RKO (cell line): ENCODE measurements around the gene LCK.

Source experiments
- DNase-seq: peaks from one replicate; pipeline ENCODE4 v3.0.0-alpha.2; 2016; ENCODE audit warnings: low spot score

LCK gene

GRCh38 chr1:32250893-32251716 lies at the start of gene LCK:
LCK (plus strand) TSS chr1:32251265; CDS start chr1:32274330, 23,065 bp downstream.
- DNase-seq, result no peak

GRCh38 chr1:32204943-32205361 lies 46.1 kb upstream of the LCK start:
- DNase-seq, result no peak

GRCh38 chr1:32205401-32206370 lies 45.4 kb upstream of the LCK start, which contains the start of gene IQCC:
IQCC (plus strand) TSS chr1:32205671; CDS start chr1:32205682, 11 bp downstream.
- peak; percentile 88 for DNase-seq

- no peak for DNase-seq
These were observed 42.6 kb upstream of the LCK start for GRCh38 chr1:32208469-32208868.

- DNase-seq, result peak; percentile 38
These were observed 42.2 kb upstream of the LCK start, which contains the start of gene DCDC2B for GRCh38 chr1:32208891-32209328. DCDC2B (plus strand) TSS chr1:32209089; CDS start chr1:32209094, 5 bp downstream.

- DNase-seq, result peak; percentile 70
These were observed 35.2 kb upstream of the LCK start for GRCh38 chr1:32215629-32216480.

- DNase-seq, result no peak
These were observed 34.5 kb upstream of the LCK start for GRCh38 chr1:32216566-32216965.

GRCh38 chr1:32219022-32219421 lies 32.0 kb upstream of the LCK start:
- DNase-seq, result no peak

GRCh38 chr1:32220746-32221580 lies 30.1 kb upstream of the LCK start:
- DNase-seq, result no peak

- DNase-seq, result peak; percentile 34
These were observed 29.5 kb upstream of the LCK start for GRCh38 chr1:32221581-32221979.

GRCh38 chr1:32221980-32222755 lies 28.9 kb upstream of the LCK start, which contains the start of the genes EIF3I and TMEM234:
EIF3I (plus strand) TSS chr1:32222407; CDS start chr1:32222442, 35 bp downstream.
TMEM234 (minus strand) TSS chr1:32222353; CDS start chr1:32222322, 31 bp downstream.
- DNase-seq, result peak; percentile 94

- no peak for DNase-seq
These were observed 27.4 kb upstream of the LCK start for GRCh38 chr1:32223683-32224082.

GRCh38 chr1:32224285-32224684 lies 26.8 kb upstream of the LCK start:
- no peak for DNase-seq

- DNase-seq, result no peak
These were observed 22.3 kb upstream of the LCK start for GRCh38 chr1:32228771-32229170.

- no peak for DNase-seq
These were observed 19.1 kb upstream of the LCK start for GRCh38 chr1:32231843-32232432.

GRCh38 chr1:32232558-32233304 lies 18.3 kb upstream of the LCK start:
- DNase-seq, result no peak

GRCh38 chr1:32234792-32235191 lies 16.3 kb upstream of the LCK start:
- no peak for DNase-seq

GRCh38 chr1:32239337-32239736 lies 11.7 kb upstream of the LCK start:
- no peak for DNase-seq

GRCh38 chr1:32239790-32240139 lies 11.3 kb upstream of the LCK start:
- no peak for DNase-seq
